OCI-LY3 (cell line): Measurements from ENCODE around the gene HAND1.

Experiments
- H2AFZ ChIP-seq: fragments of 200-600, 300-600 bp; shearing (Covaris generic); 2 replicates; pipeline ENCODE4 v1.6.0; 2014; ENCODE audit warnings: antibody characterized with exemption, low read depth, low read length
- H3K27ac ChIP-seq: fragments of 200-600, 300-600 bp; sonication (generic); 2 replicates; pipeline ENCODE4 v1.5.1; 2014; ENCODE audit warnings: mild to moderate bottlenecking, low read length, moderate library complexity, mixed read lengths
- H3K27me3 ChIP-seq: fragments of 200-600, 300-600 bp; sonication (generic); 2 replicates; pipeline ENCODE4 v1.6.1; 2014; ENCODE audit warnings: low read depth, low read length, mixed read lengths
- H3K36me3 ChIP-seq: fragments of 200-600, 300-600 bp; sonication (generic); replicated peaks from 2 replicates; pipeline ENCODE3; 2014; ENCODE audit warnings: low read depth, low read length, mixed read lengths
- H3K4me1 ChIP-seq: fragments of 300-600, 200-600 bp; sonication (generic); 2 replicates; pipeline ENCODE4 v1.6.1; 2014; ENCODE audit warnings: low read length, mixed read lengths
- H3K4me2 ChIP-seq: fragments of 200-600, 300-600 bp; sonication (generic); 2 replicates; pipeline ENCODE4 v1.6.1; 2014; ENCODE audit warnings: low read length, mixed read lengths
- H3K4me3 ChIP-seq: fragments of 300-600, 200-600 bp; sonication (generic); 2 replicates; pipeline ENCODE4 v1.5.1; 2014; ENCODE audit warnings: antibody characterized with exemption, mild to moderate bottlenecking, low read length, moderate library complexity
- H3K79me2 ChIP-seq: fragments of 300-600, 200-600 bp; shearing (Covaris generic); 2 replicates; pipeline ENCODE4 v1.6.1; 2014; ENCODE audit warnings: mild to moderate bottlenecking, low read length, mixed read lengths
- H3K9ac ChIP-seq: fragments of 300-600, 200-600 bp; shearing (Covaris generic); 2 replicates; pipeline ENCODE4 v1.6.0; 2014; ENCODE audit warnings: mild to moderate bottlenecking, low read length, moderate library complexity
- H3K9me3 ChIP-seq: fragments of 200-600, 300-600 bp; shearing (Covaris generic); 2 replicates; pipeline ENCODE4 v1.6.1; 2014; ENCODE audit warnings: low read length, mixed read lengths; ENCODE audit not compliant: insufficient read depth
- H4K20me1 ChIP-seq: fragments of 200-600, 300-600 bp; sonication (generic); 2 replicates; pipeline ENCODE4 v1.6.1; 2016; ENCODE audit warnings: low read length, mixed read lengths; ENCODE audit not compliant: insufficient read depth
- CTCF ChIP-seq: fragments of 200-600, 300-600 bp; sonication (generic); IDR thresholded peaks from 2 replicates; pipeline ENCODE4 v1.5.1; 2014; ENCODE audit warnings: antibody characterized with exemption, low read length, low read depth
- EZH2phosphoT487 ChIP-seq: fragments of 200-600 bp; shearing (Covaris generic); IDR thresholded peaks from 2 replicates; pipeline ENCODE4 v1.6.1; 2018; ENCODE audit warnings: antibody characterized with exemption, mixed run types, low read depth

Gene HAND1

GRCh38 chr5:154523709-154524108 is 45.7 kb upstream of the HAND1 start:
- Histone ChIP-seq H3K79me2 (no peaks in the 10 kb centered on the region), H2AFZ (no peak overlapping the region), H3K4me3 (no peak overlapping the region), H3K36me3 (no peaks in the 10 kb centered on the region), H3K27ac (no peak overlapping the region), H3K9ac (no peak overlapping the region), H3K9me3 (no peaks in the 10 kb centered on the region), H3K27me3 (no peaks in the 10 kb centered on the region), H3K4me2 (no peak overlapping the region), H4K20me1 (no peaks in the 10 kb centered on the region), H3K4me1 (peaks cover 8% of the 10 kb centered on the region)
- no peak for TF ChIP-seq EZH2phosphoT487
- TF ChIP-seq CTCF: no peak

GRCh38 chr5:154523104-154523503 is 45.1 kb upstream of the HAND1 start:
- no peaks in the 10 kb centered on the region for H3K9me3 ChIP-seq
- H3K4me1 ChIP-seq: peaks cover 8% of the 10 kb centered on the region
- H4K20me1 ChIP-seq: no peaks in the 10 kb centered on the region
- H3K27me3 ChIP-seq: no peaks in the 10 kb centered on the region
- no peak overlapping the region for H3K4me2 ChIP-seq
- H2AFZ ChIP-seq: no peak overlapping the region
- no peaks in the 10 kb centered on the region for H3K36me3 ChIP-seq
- no peak for TF ChIP-seq CTCF
- no peak for TF ChIP-seq EZH2phosphoT487
- no peak overlapping the region for H3K9ac ChIP-seq
- H3K27ac ChIP-seq: no peak overlapping the region
- no peaks in the 10 kb centered on the region for H3K79me2 ChIP-seq
- H3K4me3 ChIP-seq: no peak overlapping the region

- Histone ChIP-seq H3K27me3 (no peaks in the 10 kb centered on the region), H3K4me1 (peaks cover 5% of the 10 kb centered on the region), H2AFZ (no peak overlapping the region), H3K4me3 (no peak overlapping the region), H3K9me3 (no peaks in the 10 kb centered on the region), H3K27ac (no peak overlapping the region), H3K79me2 (no peaks in the 10 kb centered on the region), H4K20me1 (no peaks in the 10 kb centered on the region), H3K9ac (no peak overlapping the region), H3K36me3 (no peaks in the 10 kb centered on the region), H3K4me2 (no peak overlapping the region)
- TF ChIP-seq CTCF: no peak
- no peak for TF ChIP-seq EZH2phosphoT487
These were observed 44.3 kb upstream of the HAND1 start for GRCh38 chr5:154522284-154522683.

GRCh38 chr5:154521756-154522155 is 43.7 kb upstream of the HAND1 start:
- H3K9ac ChIP-seq: no peak overlapping the region
- H2AFZ ChIP-seq: no peak overlapping the region
- no peaks in the 10 kb centered on the region for H3K79me2 ChIP-seq
- H3K4me3 ChIP-seq: no peak overlapping the region
- H3K9me3 ChIP-seq: no peaks in the 10 kb centered on the region
- no peaks in the 10 kb centered on the region for H3K36me3 ChIP-seq
- no peak overlapping the region for H3K4me2 ChIP-seq
- no peaks in the 10 kb centered on the region for H4K20me1 ChIP-seq
- no peak for TF ChIP-seq EZH2phosphoT487
- no peak for TF ChIP-seq CTCF
- H3K27ac ChIP-seq: no peak overlapping the region
- H3K4me1 ChIP-seq: peaks cover 3% of the 10 kb centered on the region; the same call in 1 of the 2 replicates
- no peaks in the 10 kb centered on the region for H3K27me3 ChIP-seq
